Measurements from ENCODE around the gene MYEF2. TPM values are rescaled to one million over a fixed set of nuclear protein-coding genes. Genes with fewer than 3 reads are reported as not detected.

Gene MYEF2
- total RNA-seq, 1 experiment from 2014 or later, result 27.6 TPM

DNA sequence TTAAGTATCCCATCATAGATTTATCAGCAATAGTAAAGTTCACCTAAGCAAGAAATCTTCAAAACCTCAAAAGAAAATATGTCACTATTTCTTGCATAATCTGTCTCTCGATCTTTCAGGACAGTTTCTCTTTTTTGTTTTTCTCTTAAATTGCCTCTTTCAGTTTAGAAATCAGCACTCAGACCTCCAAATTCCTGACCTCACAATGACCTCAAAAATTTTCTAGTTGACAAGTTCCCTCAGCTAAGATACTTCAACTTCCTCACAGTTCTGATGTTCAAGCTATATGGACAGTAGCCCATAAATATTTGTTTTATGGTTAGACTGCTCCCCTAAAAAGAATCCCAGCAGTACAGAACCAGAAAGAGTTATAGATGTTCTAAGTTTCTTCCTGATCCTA is 33.2 kb downstream of the MYEF2 start:
- Mint-ChIP-seq H3K27me3 (ENCODE audit: insufficient read depth, unreplicated experiment) (no peaks in the 10 kb centered on the region), H3K4me1 (ENCODE audit: insufficient read depth, unreplicated experiment) (peaks cover 25% of the 10 kb centered on the region), H3K27ac (ENCODE audit: low read depth, unreplicated experiment) (peak overlapping the region; percentile 35), H3K9me3 (ENCODE audit: unreplicated experiment) (no peaks in the 10 kb centered on the region), H3K36me3 (ENCODE audit: insufficient read depth, unreplicated experiment) (peaks cover 12% of the 10 kb centered on the region), H3K4me3 (ENCODE audit: unreplicated experiment) (no peak overlapping the region)
- intact Hi-C loops (cut with micrococcal nuclease), result no loop called here
- POLR2A ChIA-PET, result interaction anchor here (0.7 kb wide), 1 partner anchor 16 kb away, joined by 3 read pairs; no protein-coding TSS in a partner anchor
- TF ChIP-seq, protein P1, sequence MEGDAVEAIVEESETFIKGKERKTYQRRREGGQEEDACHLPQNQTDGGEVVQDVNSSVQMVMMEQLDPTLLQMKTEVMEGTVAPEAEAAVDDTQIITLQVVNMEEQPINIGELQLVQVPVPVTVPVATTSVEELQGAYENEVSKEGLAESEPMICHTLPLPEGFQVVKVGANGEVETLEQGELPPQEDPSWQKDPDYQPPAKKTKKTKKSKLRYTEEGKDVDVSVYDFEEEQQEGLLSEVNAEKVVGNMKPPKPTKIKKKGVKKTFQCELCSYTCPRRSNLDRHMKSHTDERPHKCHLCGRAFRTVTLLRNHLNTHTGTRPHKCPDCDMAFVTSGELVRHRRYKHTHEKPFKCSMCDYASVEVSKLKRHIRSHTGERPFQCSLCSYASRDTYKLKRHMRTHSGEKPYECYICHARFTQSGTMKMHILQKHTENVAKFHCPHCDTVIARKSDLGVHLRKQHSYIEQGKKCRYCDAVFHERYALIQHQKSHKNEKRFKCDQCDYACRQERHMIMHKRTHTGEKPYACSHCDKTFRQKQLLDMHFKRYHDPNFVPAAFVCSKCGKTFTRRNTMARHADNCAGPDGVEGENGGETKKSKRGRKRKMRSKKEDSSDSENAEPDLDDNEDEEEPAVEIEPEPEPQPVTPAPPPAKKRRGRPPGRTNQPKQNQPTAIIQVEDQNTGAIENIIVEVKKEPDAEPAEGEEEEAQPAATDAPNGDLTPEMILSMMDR (IDR thresholded peaks at IDR 0.05; ENCODE audit: unreplicated experiment), result no peak
- CTCF ChIA-PET, result no interaction called here
- DNase-seq (ENCODE audit: unreplicated experiment), result no peak
- no TSS peak for BruUV-seq (replicated peaks)

DNA sequence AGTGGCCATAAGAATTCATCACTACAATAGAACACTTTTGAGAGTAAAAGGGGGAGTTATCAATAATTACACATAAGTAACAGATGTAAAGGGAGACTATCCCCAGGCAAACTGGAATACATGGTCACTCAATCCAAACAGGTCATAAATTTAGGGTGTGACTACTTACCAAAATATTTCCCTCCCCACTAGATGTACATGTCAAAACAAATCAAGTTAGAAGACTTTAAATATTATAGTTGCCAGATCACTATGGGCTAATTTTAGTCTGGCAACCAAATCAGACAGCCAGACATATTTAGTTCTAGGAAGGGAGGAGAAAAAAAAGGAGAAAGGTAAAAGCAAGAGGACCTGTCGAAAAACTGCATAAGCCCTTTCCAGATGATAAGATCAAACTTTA is 34.2 kb downstream of the MYEF2 start:
- no peaks in the 10 kb centered on the region for H3K9me3 Mint-ChIP-seq (ENCODE audit: unreplicated experiment)
- H3K36me3 Mint-ChIP-seq (ENCODE audit: insufficient read depth, unreplicated experiment), result peaks cover 12% of the 10 kb centered on the region
- no peaks in the 10 kb centered on the region for H3K27me3 Mint-ChIP-seq (ENCODE audit: insufficient read depth, unreplicated experiment)
- POLR2A ChIA-PET, result no interaction called here
- no peak overlapping the region for H3K4me3 Mint-ChIP-seq (ENCODE audit: unreplicated experiment)
- BruUV-seq (replicated peaks), result no TSS peak
- H3K4me1 Mint-ChIP-seq (ENCODE audit: insufficient read depth, unreplicated experiment), result peaks cover 20% of the 10 kb centered on the region
- H3K27ac Mint-ChIP-seq (ENCODE audit: low read depth, unreplicated experiment), result peak overlapping the region; percentile 40
- CTCF ChIA-PET, result interaction anchor here (1.3 kb wide), 1 partner anchor 32 kb away, joined by 3 read pairs; no protein-coding TSS in a partner anchor
- intact Hi-C loops (cut with micrococcal nuclease), result no loop called here
- DNase-seq (ENCODE audit: unreplicated experiment), result peak; percentile 19
- TF ChIP-seq, protein P1 (IDR thresholded peaks at IDR 0.05; ENCODE audit: unreplicated experiment), result no peak

DNA sequence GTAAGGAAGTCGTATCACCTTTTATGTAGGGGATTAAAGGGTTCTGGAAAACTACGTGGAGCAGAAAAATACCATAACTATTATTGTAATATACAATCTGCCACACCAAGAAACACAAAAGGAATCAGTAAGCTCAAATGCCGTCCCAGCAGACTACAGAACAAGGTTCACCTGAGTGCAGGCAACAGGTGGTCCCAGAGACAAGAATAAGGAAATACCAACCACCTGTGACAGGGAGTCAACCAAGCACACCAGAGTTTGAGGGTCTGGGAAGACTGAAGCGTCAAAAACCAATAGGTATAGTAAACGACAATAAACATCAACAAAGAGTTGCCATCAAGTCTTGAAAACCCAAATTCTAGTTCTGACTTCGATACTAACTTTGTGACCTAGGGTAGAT is 45.2 kb downstream of the MYEF2 start:
- no TSS peak for BruUV-seq (replicated peaks)
- DNase-seq (ENCODE audit: unreplicated experiment), result no peak
- H3K27me3 Mint-ChIP-seq (ENCODE audit: insufficient read depth, unreplicated experiment), result no peaks in the 10 kb centered on the region
- CTCF ChIA-PET, result interaction anchor here (0.6 to 1.6 kb wide), 2 partner anchors 18 to 20 kb away, joined by 4 read pairs; no protein-coding TSS in a partner anchor
- no peaks in the 10 kb centered on the region for H3K36me3 Mint-ChIP-seq (ENCODE audit: insufficient read depth, unreplicated experiment)
- no peaks in the 10 kb centered on the region for H3K4me1 Mint-ChIP-seq (ENCODE audit: insufficient read depth, unreplicated experiment)
- POLR2A ChIA-PET, result interaction anchor here (1.0 to 1.2 kb wide), 2 partner anchors 10 to 23 kb away, joined by 3 to 4 read pairs; no protein-coding TSS in a partner anchor
- H3K9me3 Mint-ChIP-seq (ENCODE audit: unreplicated experiment), result no peaks in the 10 kb centered on the region
- H3K27ac Mint-ChIP-seq (ENCODE audit: low read depth, unreplicated experiment), result no peak overlapping the region
- intact Hi-C loops (cut with micrococcal nuclease), result no loop called here
- TF ChIP-seq, protein P1 (IDR thresholded peaks at IDR 0.05; ENCODE audit: unreplicated experiment), result no peak
- no peak overlapping the region for H3K4me3 Mint-ChIP-seq (ENCODE audit: unreplicated experiment)

DNA sequence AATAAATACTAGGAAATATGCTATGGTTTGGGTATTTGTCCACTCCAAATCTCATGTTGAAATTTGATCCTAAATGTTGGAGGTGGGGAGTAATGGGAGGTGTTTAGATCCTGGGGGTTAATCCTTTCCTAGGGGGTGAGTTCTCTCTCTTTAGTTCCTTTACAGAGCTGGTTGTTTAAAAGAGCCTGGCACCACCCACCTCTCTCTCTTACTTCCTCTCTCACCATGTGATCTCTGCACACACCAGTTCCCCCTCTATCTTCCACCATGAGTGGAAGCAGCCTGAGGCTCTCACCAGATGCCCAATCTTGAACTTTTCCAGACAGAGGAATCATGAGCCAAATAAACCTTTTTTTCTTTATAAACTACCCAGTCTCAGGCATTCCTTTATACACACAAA is 46.8 kb downstream of the MYEF2 start:
- H3K36me3 Mint-ChIP-seq (ENCODE audit: insufficient read depth, unreplicated experiment), result no peaks in the 10 kb centered on the region
- no TSS peak for BruUV-seq (replicated peaks)
- H3K9me3 Mint-ChIP-seq (ENCODE audit: unreplicated experiment), result no peaks in the 10 kb centered on the region
- H3K4me1 Mint-ChIP-seq (ENCODE audit: insufficient read depth, unreplicated experiment), result no peaks in the 10 kb centered on the region
- no peak overlapping the region for H3K4me3 Mint-ChIP-seq (ENCODE audit: unreplicated experiment)
- DNase-seq (ENCODE audit: unreplicated experiment), result no peak
- TF ChIP-seq, protein P1 (IDR thresholded peaks at IDR 0.05; ENCODE audit: unreplicated experiment), result no peak
- intact Hi-C loops (cut with micrococcal nuclease), result no loop called here
- ChIA-PET POLR2A (no interaction called here), CTCF (interaction anchor here (1.6 kb wide), 1 partner anchor 19 kb away, joined by 4 read pairs; no protein-coding TSS in a partner anchor)
- H3K27ac Mint-ChIP-seq (ENCODE audit: low read depth, unreplicated experiment), result no peak overlapping the region
- H3K27me3 Mint-ChIP-seq (ENCODE audit: insufficient read depth, unreplicated experiment), result no peaks in the 10 kb centered on the region

Data from MCF 10A (cell line).